Measurements from ENCODE around the gene ADGRD1. TPM values are rescaled to one million over a fixed set of nuclear protein-coding genes. Genes with fewer than 3 reads are reported as not detected.

ADGRD1 gene
- total and polyA plus RNA-seq, 4 donors, result 2.1 to 97.6 (median 31.0) TPM

- H3K27ac ChIP-seq (ENCODE audit: low read depth in 1 of 2, low read length in 2 of 2), result no peak overlapping the region
- no peaks in the 10 kb centered on the region for H3K36me3 ChIP-seq (ENCODE audit: control insufficient read depth in 1 of 2, insufficient read depth in 2 of 2, low read length in 1 of 2)
- no peaks in the 10 kb centered on the region for H3K4me1 ChIP-seq (ENCODE audit: control insufficient read depth in 1 of 2, insufficient read depth in 2 of 2, low read length in 2 of 2)
- H3K27me3 ChIP-seq (ENCODE audit: control insufficient read depth in 1 of 2, insufficient read depth in 2 of 2, low read length in 1 of 2), result no peaks in the 10 kb centered on the region
- no peaks in the 10 kb centered on the region for H3K9me3 ChIP-seq (ENCODE audit: control insufficient read depth, low read length)
- no peak for ATAC-seq (ENCODE audit: low FRiP score)
- WGBS, 2 donors, result 82 to 83% methylated on average over 10 of the region's 10 CpGs
- intact Hi-C loops (cut with DNase I), result no loop called here
- no peak for DNase-seq
- H3K4me3 ChIP-seq (ENCODE audit: low read length in 2 of 2), result no peak overlapping the region
Measured at GRCh38 chr12:130948136-130948535, 5.6 kb upstream of the ADGRD1 start.

GRCh38 chr12:130948751-130949150 lies 5.0 kb upstream of the ADGRD1 start:
- H3K9me3 ChIP-seq (ENCODE audit: control insufficient read depth, low read length), result no peaks in the 10 kb centered on the region
- no peaks in the 10 kb centered on the region for H3K4me1 ChIP-seq (ENCODE audit: control insufficient read depth in 1 of 2, insufficient read depth in 2 of 2, low read length in 2 of 2)
- intact Hi-C loops (cut with DNase I), result no loop called here
- H3K27ac ChIP-seq (ENCODE audit: low read depth in 1 of 2, low read length in 2 of 2), result no peak overlapping the region
- 91 to 94% methylated on average over 10 of the region's 10 CpGs for WGBS, 2 donors
- ATAC-seq (ENCODE audit: low FRiP score), result no peak
- no peak overlapping the region for H3K4me3 ChIP-seq (ENCODE audit: low read length in 2 of 2)
- no peaks in the 10 kb centered on the region for H3K27me3 ChIP-seq (ENCODE audit: control insufficient read depth in 1 of 2, insufficient read depth in 2 of 2, low read length in 1 of 2)
- H3K36me3 ChIP-seq (ENCODE audit: control insufficient read depth in 1 of 2, insufficient read depth in 2 of 2, low read length in 1 of 2), result no peaks in the 10 kb centered on the region
- no peak for DNase-seq

GRCh38 chr12:130949806-130950205 lies 3.9 kb upstream of the ADGRD1 start:
- Histone ChIP-seq H3K4me3 (ENCODE audit: low read length in 2 of 2) (no peak overlapping the region), H3K9me3 (ENCODE audit: control insufficient read depth, low read length) (no peaks in the 10 kb centered on the region), H3K36me3 (ENCODE audit: control insufficient read depth in 1 of 2, insufficient read depth in 2 of 2, low read length in 1 of 2) (no peaks in the 10 kb centered on the region), H3K27ac (ENCODE audit: low read depth in 1 of 2, low read length in 2 of 2) (no peak overlapping the region), H3K27me3 (ENCODE audit: control insufficient read depth in 1 of 2, insufficient read depth in 2 of 2, low read length in 1 of 2) (no peaks in the 10 kb centered on the region), H3K4me1 (ENCODE audit: control insufficient read depth in 1 of 2, insufficient read depth in 2 of 2, low read length in 2 of 2) (no peaks in the 10 kb centered on the region)
- ATAC-seq (ENCODE audit: low FRiP score) (no peak), DNase-seq (no peak)
- intact Hi-C loops (cut with DNase I), result no loop called here
- 93% methylated on average over 11 of the region's 11 CpGs for WGBS, 2 donors

GRCh38 chr12:130951636-130952035 lies 2.1 kb upstream of the ADGRD1 start:
- intact Hi-C loops (cut with DNase I), result no loop called here

GRCh38 chr12:130952171-130952954 lies 1.3 kb upstream of the ADGRD1 start:
- ATAC-seq (ENCODE audit: low FRiP score) (no peak), DNase-seq (no peak)
- H3K9me3 ChIP-seq (ENCODE audit: control insufficient read depth, low read length), result no peaks in the 10 kb centered on the region
- no peak overlapping the region for H3K27ac ChIP-seq (ENCODE audit: low read depth in 1 of 2, low read length in 2 of 2)
- no peaks in the 10 kb centered on the region for H3K27me3 ChIP-seq (ENCODE audit: control insufficient read depth in 1 of 2, insufficient read depth in 2 of 2, low read length in 1 of 2)
- H3K36me3 ChIP-seq (ENCODE audit: control insufficient read depth in 1 of 2, insufficient read depth in 2 of 2, low read length in 1 of 2), result no peaks in the 10 kb centered on the region
- intact Hi-C loops (cut with DNase I), result no loop called here
- no peaks in the 10 kb centered on the region for H3K4me1 ChIP-seq (ENCODE audit: control insufficient read depth in 1 of 2, insufficient read depth in 2 of 2, low read length in 2 of 2)
- H3K4me3 ChIP-seq (ENCODE audit: low read length in 2 of 2), result no peak overlapping the region
- WGBS, 2 donors, result 61 to 63% methylated on average over 14 of the region's 14 CpGs

More at GRCh38 chr12:130951636-130952035, 2.1 kb upstream of the ADGRD1 start:
- Histone ChIP-seq H3K9me3 (ENCODE audit: control insufficient read depth, low read length) (no peaks in the 10 kb centered on the region), H3K27me3 (ENCODE audit: control insufficient read depth in 1 of 2, insufficient read depth in 2 of 2, low read length in 1 of 2) (no peaks in the 10 kb centered on the region), H3K36me3 (ENCODE audit: control insufficient read depth in 1 of 2, insufficient read depth in 2 of 2, low read length in 1 of 2) (no peaks in the 10 kb centered on the region), H3K4me1 (ENCODE audit: control insufficient read depth in 1 of 2, insufficient read depth in 2 of 2, low read length in 2 of 2) (no peaks in the 10 kb centered on the region), H3K27ac (ENCODE audit: low read depth in 1 of 2, low read length in 2 of 2) (no peak overlapping the region), H3K4me3 (ENCODE audit: low read length in 2 of 2) (no peak overlapping the region)
- ATAC-seq (ENCODE audit: low FRiP score) (no peak), DNase-seq (no peak)
- 90 to 91% methylated on average over 13 of the region's 13 CpGs for WGBS, 2 donors

- intact Hi-C loops (cut with DNase I), result no loop called here
- H3K27ac ChIP-seq (ENCODE audit: low read depth in 1 of 2, low read length in 2 of 2), result no peak overlapping the region
- H3K4me1 ChIP-seq (ENCODE audit: control insufficient read depth in 1 of 2, insufficient read depth in 2 of 2, low read length in 2 of 2), result no peaks in the 10 kb centered on the region
- no peak for DNase-seq
- 61 to 66% methylated on average over 9 of the region's 9 CpGs for WGBS, 2 donors
- no peaks in the 10 kb centered on the region for H3K27me3 ChIP-seq (ENCODE audit: control insufficient read depth in 1 of 2, insufficient read depth in 2 of 2, low read length in 1 of 2)
- no peaks in the 10 kb centered on the region for H3K36me3 ChIP-seq (ENCODE audit: control insufficient read depth in 1 of 2, insufficient read depth in 2 of 2, low read length in 1 of 2)
- peak overlapping the region in 1 of 2 donors; percentile 32 for H3K4me3 ChIP-seq (ENCODE audit: low read length in 2 of 2)
- no peaks in the 10 kb centered on the region for H3K9me3 ChIP-seq (ENCODE audit: control insufficient read depth, low read length)
- ATAC-seq (ENCODE audit: low FRiP score), result peak; percentile 9
Measured at GRCh38 chr12:130954544-130954831, 781 bp downstream of the ADGRD1 start.

- ATAC-seq (ENCODE audit: low FRiP score) (peak; percentile 61), DNase-seq (no peak)
- WGBS, 2 donors, result 79 to 81% methylated on average over 11 of the region's 11 CpGs
- H3K4me1 ChIP-seq (ENCODE audit: control insufficient read depth in 1 of 2, insufficient read depth in 2 of 2, low read length in 2 of 2), result no peaks in the 10 kb centered on the region
- no peak overlapping the region for H3K4me3 ChIP-seq (ENCODE audit: low read length in 2 of 2)
- H3K27me3 ChIP-seq (ENCODE audit: control insufficient read depth in 1 of 2, insufficient read depth in 2 of 2, low read length in 1 of 2), result no peaks in the 10 kb centered on the region
- H3K27ac ChIP-seq (ENCODE audit: low read depth in 1 of 2, low read length in 2 of 2), result no peak overlapping the region
- H3K36me3 ChIP-seq (ENCODE audit: control insufficient read depth in 1 of 2, insufficient read depth in 2 of 2, low read length in 1 of 2), result no peaks in the 10 kb centered on the region
- intact Hi-C loops (cut with DNase I), result no loop called here
- no peaks in the 10 kb centered on the region for H3K9me3 ChIP-seq (ENCODE audit: control insufficient read depth, low read length)
Measured at GRCh38 chr12:130955238-130955816, 1.6 kb downstream of the ADGRD1 start.

GRCh38 chr12:130956009-130956408 lies 2.3 kb downstream of the ADGRD1 start:
- DNase-seq (no peak), ATAC-seq (ENCODE audit: low FRiP score) (no peak)
- no peaks in the 10 kb centered on the region for H3K4me1 ChIP-seq (ENCODE audit: control insufficient read depth in 1 of 2, insufficient read depth in 2 of 2, low read length in 2 of 2)
- no peaks in the 10 kb centered on the region for H3K9me3 ChIP-seq (ENCODE audit: control insufficient read depth, low read length)
- no peaks in the 10 kb centered on the region for H3K27me3 ChIP-seq (ENCODE audit: control insufficient read depth in 1 of 2, insufficient read depth in 2 of 2, low read length in 1 of 2)
- 96% methylated on average over 11 of the region's 11 CpGs for WGBS, 2 donors
- intact Hi-C loops (cut with DNase I), result no loop called here
- H3K27ac ChIP-seq (ENCODE audit: low read depth in 1 of 2, low read length in 2 of 2), result no peak overlapping the region
- H3K4me3 ChIP-seq (ENCODE audit: low read length in 2 of 2), result no peak overlapping the region
- H3K36me3 ChIP-seq (ENCODE audit: control insufficient read depth in 1 of 2, insufficient read depth in 2 of 2, low read length in 1 of 2), result no peaks in the 10 kb centered on the region

Data from aorta (tissue), 5 donors.